Activated naive CD8-positive, alpha-beta T cell treated with anti-CD3 and anti-CD28 coated beads, Interleukin-2, amount 50 U/mL, for 24 hours (primary cell): Measurements from ENCODE around the gene CNTN5.
"Not testable (repeated sequence)": the region's sequence is repeated elsewhere in the genome, so short reads cannot be mapped to it uniquely, and the experiment has no call there.

ENCODE experiments used
- ATAC-seq: fragments of 150-1000 bp; cut with Tn5 transposase; one replicate; pipeline ENCODE4 v1.10.0; 2021
- DNase-seq: peaks from one replicate; pipeline ENCODE4 v3.0.0; 2021
- H3K27ac Mint-ChIP-seq: one replicate; pipeline ENCODE4 v1.8.0; 2021; ENCODE audit warnings: mild to moderate bottlenecking, mixed read lengths
- H3K27me3 Mint-ChIP-seq: one replicate; pipeline ENCODE4 v1.8.0; 2021; ENCODE audit warnings: mixed read lengths
- H3K36me3 Mint-ChIP-seq: one replicate; pipeline ENCODE4 v1.8.0; 2021; ENCODE audit warnings: low read depth, mixed read lengths
- H3K4me1 Mint-ChIP-seq: one replicate; pipeline ENCODE4 v1.8.0; 2021; ENCODE audit warnings: mixed read lengths
- H3K4me3 Mint-ChIP-seq: one replicate; pipeline ENCODE4 v1.8.0; 2021; ENCODE audit warnings: mild to moderate bottlenecking, moderate library complexity, mixed read lengths
- H3K9me3 Mint-ChIP-seq: one replicate; pipeline ENCODE4 v1.8.0; 2021; ENCODE audit warnings: mixed read lengths

The CNTN5 gene

GRCh38 chr11:99275521-99275920 is 254.8 kb downstream of the CNTN5 start:
- H3K27ac Mint-ChIP-seq = no peak overlapping the region

GRCh38 chr11:99277281-99277680 is 256.5 kb downstream of the CNTN5 start:
- H3K27me3 Mint-ChIP-seq = no peaks in the 10 kb centered on the region
- no peak overlapping the region for H3K4me3 Mint-ChIP-seq
- peaks cover 7% of the 10 kb centered on the region for H3K9me3 Mint-ChIP-seq
- DNase-seq (no peak), ATAC-seq (no peak)
- no peaks in the 10 kb centered on the region for H3K4me1 Mint-ChIP-seq
- no peak overlapping the region for H3K27ac Mint-ChIP-seq
- no peaks in the 10 kb centered on the region for H3K36me3 Mint-ChIP-seq

More at GRCh38 chr11:99275521-99275920, 254.8 kb downstream of the CNTN5 start:
- Mint-ChIP-seq H3K36me3 (no peaks in the 10 kb centered on the region), H3K4me1 (no peaks in the 10 kb centered on the region), H3K4me3 (no peak overlapping the region), H3K27me3 (no peaks in the 10 kb centered on the region), H3K9me3 (peaks cover 4% of the 10 kb centered on the region)
- no peak for DNase-seq
- no peak for ATAC-seq

- Mint-ChIP-seq H3K27ac (no peak overlapping the region), H3K9me3 (peaks cover 7% of the 10 kb centered on the region)
- ATAC-seq = no peak
Observed at GRCh38 chr11:99279266-99279665, 258.5 kb downstream of the CNTN5 start.

GRCh38 chr11:99281331-99281730 is 260.6 kb downstream of the CNTN5 start:
- Mint-ChIP-seq H3K4me1 (no peaks in the 10 kb centered on the region), H3K36me3 (no peaks in the 10 kb centered on the region), H3K27ac (no peak overlapping the region), H3K4me3 (no peak overlapping the region), H3K27me3 (no peaks in the 10 kb centered on the region), H3K9me3 (peaks cover 7% of the 10 kb centered on the region)
- DNase-seq = no peak
- no peak for ATAC-seq

More at GRCh38 chr11:99279266-99279665, 258.5 kb downstream of the CNTN5 start:
- no peak for DNase-seq
- H3K27me3 Mint-ChIP-seq = no peaks in the 10 kb centered on the region
- no peaks in the 10 kb centered on the region for H3K36me3 Mint-ChIP-seq
- no peak overlapping the region for H3K4me3 Mint-ChIP-seq
- no peaks in the 10 kb centered on the region for H3K4me1 Mint-ChIP-seq

- H3K36me3 Mint-ChIP-seq, H3K4me1 Mint-ChIP-seq, H3K4me3 Mint-ChIP-seq, H3K27me3 Mint-ChIP-seq, DNase-seq, H3K27ac Mint-ChIP-seq, ATAC-seq: not testable (repeated sequence)
- H3K9me3 Mint-ChIP-seq = peaks cover 19% of the 10 kb centered on the region
Observed at GRCh38 chr11:99297925-99298324, 277.2 kb downstream of the CNTN5 start.

- H3K4me3 Mint-ChIP-seq = no peak overlapping the region
- no peak overlapping the region for H3K27ac Mint-ChIP-seq
- ATAC-seq (no peak), DNase-seq (no peak)
- H3K27me3 Mint-ChIP-seq = no peaks in the 10 kb centered on the region
- no peaks in the 10 kb centered on the region for H3K9me3 Mint-ChIP-seq
- H3K36me3 Mint-ChIP-seq = no peaks in the 10 kb centered on the region
- H3K4me1 Mint-ChIP-seq = no peaks in the 10 kb centered on the region
Observed at GRCh38 chr11:99307510-99308088, 286.9 kb downstream of the CNTN5 start.

GRCh38 chr11:99311870-99312269 is 291.1 kb downstream of the CNTN5 start:
- no peaks in the 10 kb centered on the region for H3K4me1 Mint-ChIP-seq
- H3K27ac Mint-ChIP-seq = no peak overlapping the region
- peaks cover 5% of the 10 kb centered on the region for H3K9me3 Mint-ChIP-seq
- DNase-seq (no peak), ATAC-seq (no peak)
- H3K36me3 Mint-ChIP-seq = no peaks in the 10 kb centered on the region
- H3K4me3 Mint-ChIP-seq = no peak overlapping the region
- H3K27me3 Mint-ChIP-seq = no peaks in the 10 kb centered on the region

- H3K4me1 Mint-ChIP-seq = no peaks in the 10 kb centered on the region
- no peaks in the 10 kb centered on the region for H3K27me3 Mint-ChIP-seq
- no peak overlapping the region for H3K27ac Mint-ChIP-seq
- H3K9me3 Mint-ChIP-seq = peaks cover 16% of the 10 kb centered on the region
- ATAC-seq (no peak), DNase-seq (no peak)
- H3K36me3 Mint-ChIP-seq = no peaks in the 10 kb centered on the region
- no peak overlapping the region for H3K4me3 Mint-ChIP-seq
Observed at GRCh38 chr11:99316776-99317520, 296.2 kb downstream of the CNTN5 start.

- Mint-ChIP-seq H3K27ac (no peak overlapping the region), H3K9me3 (peaks cover 16% of the 10 kb centered on the region), H3K4me3 (no peak overlapping the region), H3K36me3 (no peaks in the 10 kb centered on the region), H3K4me1 (no peaks in the 10 kb centered on the region), H3K27me3 (no peaks in the 10 kb centered on the region)
- DNase-seq = no peak
- no peak for ATAC-seq
Observed at GRCh38 chr11:99320769-99321290, 300.1 kb downstream of the CNTN5 start.

- DNase-seq (no peak), ATAC-seq (no peak)
- H3K9me3 Mint-ChIP-seq = peaks cover 8% of the 10 kb centered on the region
- H3K4me1 Mint-ChIP-seq = no peaks in the 10 kb centered on the region
- no peaks in the 10 kb centered on the region for H3K27me3 Mint-ChIP-seq
- H3K27ac Mint-ChIP-seq = no peak overlapping the region
- H3K4me3 Mint-ChIP-seq = no peak overlapping the region
- H3K36me3 Mint-ChIP-seq = no peaks in the 10 kb centered on the region
Observed at GRCh38 chr11:99325847-99326246, 305.1 kb downstream of the CNTN5 start.

GRCh38 chr11:99327066-99327465 is 306.3 kb downstream of the CNTN5 start:
- Mint-ChIP-seq H3K4me1 (no peaks in the 10 kb centered on the region), H3K4me3 (no peak overlapping the region), H3K9me3 (peaks cover 8% of the 10 kb centered on the region), H3K27me3 (no peaks in the 10 kb centered on the region), H3K27ac (no peak overlapping the region), H3K36me3 (no peaks in the 10 kb centered on the region)
- DNase-seq (no peak), ATAC-seq (no peak)

- no peaks in the 10 kb centered on the region for H3K36me3 Mint-ChIP-seq
- H3K9me3 Mint-ChIP-seq = peaks cover 6% of the 10 kb centered on the region
- no peak overlapping the region for H3K27ac Mint-ChIP-seq
- no peaks in the 10 kb centered on the region for H3K27me3 Mint-ChIP-seq
- ATAC-seq (no peak), DNase-seq (no peak)
- no peak overlapping the region for H3K4me3 Mint-ChIP-seq
- H3K4me1 Mint-ChIP-seq = no peaks in the 10 kb centered on the region
Observed at GRCh38 chr11:99327527-99327926, 306.8 kb downstream of the CNTN5 start.

GRCh38 chr11:99333621-99334020 is 312.9 kb downstream of the CNTN5 start:
- Mint-ChIP-seq H3K4me3 (no peak overlapping the region), H3K27me3 (no peaks in the 10 kb centered on the region), H3K9me3 (no peaks in the 10 kb centered on the region), H3K27ac (no peak overlapping the region), H3K4me1 (no peaks in the 10 kb centered on the region), H3K36me3 (no peaks in the 10 kb centered on the region)
- ATAC-seq (no peak), DNase-seq (no peak)

- Mint-ChIP-seq H3K27ac (no peak overlapping the region), H3K4me3 (no peak overlapping the region), H3K9me3 (peaks cover 4% of the 10 kb centered on the region), H3K4me1 (no peaks in the 10 kb centered on the region), H3K27me3 (no peaks in the 10 kb centered on the region), H3K36me3 (no peaks in the 10 kb centered on the region)
- DNase-seq (no peak), ATAC-seq (no peak)
Observed at GRCh38 chr11:99343117-99343516, 322.4 kb downstream of the CNTN5 start.

GRCh38 chr11:99349151-99349673 is 328.5 kb downstream of the CNTN5 start:
- no peak for ATAC-seq
- Mint-ChIP-seq H3K9me3 (peaks cover 10% of the 10 kb centered on the region), H3K27me3 (no peaks in the 10 kb centered on the region), H3K36me3 (no peaks in the 10 kb centered on the region), H3K4me3 (no peak overlapping the region), H3K4me1 (no peaks in the 10 kb centered on the region), H3K27ac (no peak overlapping the region)
- DNase-seq = no peak
